Left forelimb (tissue), 1 donor: ENCODE data around the gene DPY19L3.
"Not testable (repeated sequence)": the region's sequence is repeated elsewhere in the genome, so short reads cannot be mapped to it uniquely, and the experiment has no call there.

Experiments
- DNase-seq: peaks from one replicate; pipeline ENCODE4 v3.0.0-alpha.2; 2018; ENCODE audit warnings: low spot score

The DPY19L3 gene, protein sequence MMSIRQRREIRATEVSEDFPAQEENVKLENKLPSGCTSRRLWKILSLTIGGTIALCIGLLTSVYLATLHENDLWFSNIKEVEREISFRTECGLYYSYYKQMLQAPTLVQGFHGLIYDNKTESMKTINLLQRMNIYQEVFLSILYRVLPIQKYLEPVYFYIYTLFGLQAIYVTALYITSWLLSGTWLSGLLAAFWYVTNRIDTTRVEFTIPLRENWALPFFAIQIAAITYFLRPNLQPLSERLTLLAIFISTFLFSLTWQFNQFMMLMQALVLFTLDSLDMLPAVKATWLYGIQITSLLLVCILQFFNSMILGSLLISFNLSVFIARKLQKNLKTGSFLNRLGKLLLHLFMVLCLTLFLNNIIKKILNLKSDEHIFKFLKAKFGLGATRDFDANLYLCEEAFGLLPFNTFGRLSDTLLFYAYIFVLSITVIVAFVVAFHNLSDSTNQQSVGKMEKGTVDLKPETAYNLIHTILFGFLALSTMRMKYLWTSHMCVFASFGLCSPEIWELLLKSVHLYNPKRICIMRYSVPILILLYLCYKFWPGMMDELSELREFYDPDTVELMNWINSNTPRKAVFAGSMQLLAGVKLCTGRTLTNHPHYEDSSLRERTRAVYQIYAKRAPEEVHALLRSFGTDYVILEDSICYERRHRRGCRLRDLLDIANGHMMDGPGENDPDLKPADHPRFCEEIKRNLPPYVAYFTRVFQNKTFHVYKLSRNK

DNA sequence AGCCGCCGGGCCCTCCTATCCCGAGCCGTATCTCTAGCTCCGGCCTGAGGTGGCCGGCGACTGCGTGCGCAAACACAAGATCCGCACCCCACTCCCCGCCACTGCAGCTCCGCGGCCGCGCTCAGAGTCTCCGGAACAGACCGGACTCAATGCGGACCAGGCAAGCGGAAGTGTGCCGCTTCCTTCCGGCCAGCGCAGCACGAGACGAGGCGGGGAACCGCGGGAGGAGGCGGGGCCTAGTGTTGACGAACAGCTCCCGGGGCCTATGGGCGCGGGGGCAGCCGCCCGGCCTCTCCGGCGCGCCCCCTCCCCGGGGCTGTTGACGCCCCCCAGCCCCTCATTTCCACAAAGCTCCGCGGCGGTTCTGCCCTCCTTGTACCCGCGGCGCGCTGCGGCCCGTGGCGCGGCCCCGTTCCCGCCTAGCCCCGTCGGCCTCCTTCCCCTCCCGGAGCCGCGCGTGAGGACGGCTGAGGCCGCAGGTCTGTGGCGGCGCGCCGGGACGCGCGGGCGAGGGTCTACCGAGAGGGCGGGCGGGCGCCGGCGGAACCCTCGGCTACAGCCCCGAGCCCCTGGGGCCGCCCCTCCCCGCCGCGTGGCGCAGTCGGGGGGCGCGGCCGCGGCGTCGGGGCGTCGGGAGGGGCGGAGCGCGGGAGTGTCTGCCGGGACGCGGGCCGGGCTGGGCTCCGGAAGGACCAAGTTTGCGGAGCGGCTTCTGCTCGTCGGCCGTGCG, at the start of gene DPY19L3:
TSS of gene DPY19L3 (plus strand) at position 340 of the 730 bp plus-strand sequence. CDS start 2,484 bp downstream, outside the sequence.
- peak; percentile 98 for DNase-seq

DNA sequence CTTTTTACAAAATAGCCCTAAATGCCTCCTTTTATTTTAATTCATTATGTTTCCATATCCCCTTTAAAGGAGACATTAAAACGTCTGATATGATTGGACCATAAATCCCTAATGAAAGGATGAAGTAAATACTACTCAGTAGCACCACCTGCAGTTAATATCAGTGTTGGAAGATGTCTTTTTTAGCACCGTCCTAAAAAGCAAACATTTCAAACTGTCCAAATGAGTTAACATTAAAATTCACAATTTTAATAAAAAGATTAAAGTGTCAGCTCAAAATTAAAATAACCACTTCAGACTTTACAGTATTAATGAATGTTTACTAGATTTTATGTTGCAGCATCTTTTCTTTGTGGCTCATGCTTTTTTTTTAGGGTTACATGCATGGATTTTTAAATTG, 47.9 kb upstream of the DPY19L3 start:
- no peak for DNase-seq

DNA sequence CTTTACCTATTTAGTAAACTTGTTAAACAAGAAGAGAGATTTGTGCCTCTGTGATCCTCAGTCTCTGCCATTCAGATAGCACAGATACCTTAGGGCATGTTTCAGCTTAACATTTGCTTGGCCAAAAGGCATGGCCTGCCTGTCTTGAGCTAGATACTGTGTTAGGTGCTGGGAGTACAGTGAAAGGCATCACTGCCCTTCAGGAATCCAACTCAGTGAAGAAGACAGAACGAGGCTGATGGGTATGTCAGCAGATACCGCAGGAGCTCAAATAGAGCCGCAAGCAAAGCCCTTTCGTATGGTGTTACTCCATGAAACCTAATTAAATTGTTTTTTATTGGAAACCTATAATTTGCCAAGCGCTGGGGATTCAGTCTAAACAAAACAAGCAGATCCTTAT, 47.2 kb upstream of the DPY19L3 start:
- DNase-seq, result no peak

DNA sequence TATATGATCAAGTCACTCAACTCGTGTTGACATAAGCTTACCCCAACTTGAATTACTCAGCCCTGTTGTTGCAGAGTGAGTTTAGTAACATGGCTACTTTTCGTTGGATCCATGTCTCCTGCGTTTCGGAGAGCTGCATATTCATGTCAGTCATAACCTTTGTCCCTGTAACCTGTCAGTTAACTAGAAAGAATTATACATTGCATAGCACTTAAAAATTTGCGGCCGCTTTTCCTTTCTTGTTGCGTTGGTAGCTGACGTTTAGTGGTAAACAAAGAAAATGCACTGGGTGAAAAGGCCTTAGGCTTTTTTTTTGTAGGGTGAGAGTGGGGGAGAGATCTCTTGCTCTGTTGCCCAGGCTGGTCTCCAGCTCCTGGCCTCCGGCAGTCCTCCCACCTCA, 46.0 kb upstream of the DPY19L3 start:
- DNase-seq, result no peak

DNA sequence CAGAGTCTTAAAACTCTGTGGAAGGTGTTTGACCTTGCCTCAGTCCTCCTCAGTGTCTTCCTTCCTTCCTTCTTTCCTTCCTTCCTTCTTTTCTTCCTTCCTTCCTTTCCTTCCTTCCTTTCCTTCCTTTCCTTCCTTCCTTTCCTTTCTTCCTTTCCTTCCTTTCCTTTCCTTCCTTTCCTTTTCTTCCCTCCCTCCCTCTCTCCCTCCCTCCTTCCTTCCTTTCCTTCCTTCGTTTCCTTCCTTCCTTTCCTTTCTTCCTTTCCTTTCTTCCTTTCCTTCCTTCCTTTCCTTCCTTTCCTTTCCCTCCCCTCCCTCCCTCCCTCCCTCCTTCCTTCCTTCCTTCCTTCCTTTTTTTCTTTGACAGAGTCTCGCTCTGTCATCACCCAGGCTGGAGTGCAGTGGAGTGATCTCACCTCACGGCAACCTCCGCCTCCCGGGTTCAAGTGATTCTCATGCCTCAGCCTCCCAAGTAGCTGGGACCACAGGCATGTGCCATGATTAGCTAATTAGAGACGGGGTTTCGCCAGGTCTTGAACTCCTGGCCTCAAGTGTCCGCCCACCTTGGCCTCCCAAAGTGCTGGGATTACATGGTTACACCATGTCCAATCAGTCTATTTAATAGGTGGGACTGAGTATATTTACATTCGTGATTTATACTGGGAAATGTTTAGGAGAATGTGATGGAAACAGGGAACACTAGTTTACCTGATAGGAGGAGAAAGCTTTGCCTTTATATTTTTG, 43.8 kb upstream of the DPY19L3 start:
- no peak for DNase-seq

DNA sequence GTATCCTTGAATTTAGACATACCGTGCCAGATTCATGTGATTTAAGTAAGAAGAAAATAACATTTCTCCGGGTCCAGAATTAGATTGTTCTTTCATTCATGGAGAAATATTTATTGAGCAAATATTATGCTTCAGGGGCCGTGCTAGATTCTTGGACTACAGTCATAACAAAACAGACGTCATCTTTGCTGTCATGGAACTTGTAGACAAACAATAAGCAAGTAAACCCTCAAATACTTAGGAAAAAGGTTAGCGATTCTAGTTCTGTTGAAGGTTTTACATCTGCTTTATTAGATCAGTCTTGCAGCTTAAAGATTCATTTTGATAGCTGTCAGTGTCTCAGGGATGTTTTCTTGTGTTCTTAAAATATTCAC, 43.3 kb upstream of the DPY19L3 start:
- no peak for DNase-seq

DNA sequence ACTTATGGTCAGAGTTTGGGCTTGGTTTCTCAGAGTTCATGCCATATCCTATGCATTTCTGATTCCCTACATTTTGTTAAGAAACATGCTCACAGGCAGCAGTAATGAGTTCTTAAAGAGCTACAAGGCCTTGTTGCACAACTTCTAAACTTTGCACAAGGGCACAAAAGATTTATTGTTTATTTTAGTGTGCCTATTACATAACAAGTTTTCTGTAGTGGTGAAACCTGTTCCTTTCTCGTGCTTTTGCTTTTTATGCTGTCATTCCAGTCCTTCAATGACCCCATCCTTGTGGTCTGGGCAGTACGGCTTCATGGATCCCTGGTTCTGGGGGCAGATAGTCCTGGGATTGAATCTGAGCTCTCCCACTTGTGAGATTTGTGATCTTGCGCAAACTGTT, 42.4 kb upstream of the DPY19L3 start:
- no peak for DNase-seq

DNA sequence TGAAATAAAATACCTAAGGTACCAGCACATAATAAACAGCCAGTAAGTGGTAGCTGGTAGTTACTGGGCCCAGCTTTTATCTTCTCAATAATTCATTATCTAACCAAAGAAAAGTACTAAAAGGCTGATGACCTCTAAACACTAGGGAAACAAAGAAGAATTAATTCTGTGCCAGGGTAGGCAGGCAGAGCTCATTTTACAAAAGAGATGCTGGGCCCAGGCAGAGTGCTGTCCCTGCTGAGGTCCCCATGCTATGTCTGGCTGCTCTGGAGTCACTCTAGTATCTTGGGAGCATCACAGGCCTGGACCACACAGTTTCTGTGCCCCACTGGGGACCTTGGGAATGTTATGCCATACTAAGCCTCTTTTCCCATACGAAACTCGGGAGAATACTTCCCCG, 41.9 kb upstream of the DPY19L3 start:
- DNase-seq, result no peak

DNA sequence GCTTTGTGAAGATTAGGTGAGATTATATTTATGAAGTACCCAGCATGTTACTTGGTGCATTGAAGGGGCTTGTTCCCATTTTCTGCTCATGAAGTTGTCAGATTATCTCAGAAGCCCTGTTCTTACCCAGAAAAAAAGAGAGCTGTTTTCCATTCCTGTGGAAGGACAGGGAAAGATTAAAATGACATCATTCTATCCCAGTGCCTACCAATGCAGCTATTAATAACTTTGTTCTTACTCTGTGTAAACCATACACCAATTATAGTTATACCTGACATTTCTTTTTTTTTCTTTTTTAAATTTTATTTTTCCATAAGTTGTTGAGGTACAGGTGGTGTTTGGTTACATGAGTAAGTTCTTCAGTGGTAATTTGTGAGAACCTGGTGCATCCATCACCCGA, 41.5 kb upstream of the DPY19L3 start:
- no peak for DNase-seq

DNA sequence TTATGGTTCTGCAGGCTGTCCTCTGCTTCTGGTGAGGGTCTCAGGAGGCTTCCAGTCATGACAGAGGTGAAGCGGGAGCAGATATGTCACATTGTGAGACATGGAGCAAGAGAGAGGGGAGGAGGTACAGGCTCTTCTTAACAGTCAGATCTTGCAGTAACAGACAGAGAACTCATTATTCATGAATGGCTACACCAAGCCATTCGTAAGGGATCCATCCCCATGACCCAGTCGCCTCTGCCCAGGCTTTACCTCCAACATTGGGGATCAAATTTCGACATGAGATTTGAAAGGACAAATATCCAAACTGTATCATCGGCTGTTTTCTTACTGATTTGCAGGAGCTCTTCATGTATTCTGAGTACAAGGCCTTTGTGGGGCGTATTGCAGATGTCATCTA, 38.5 kb upstream of the DPY19L3 start:
- DNase-seq, result no peak

DNA sequence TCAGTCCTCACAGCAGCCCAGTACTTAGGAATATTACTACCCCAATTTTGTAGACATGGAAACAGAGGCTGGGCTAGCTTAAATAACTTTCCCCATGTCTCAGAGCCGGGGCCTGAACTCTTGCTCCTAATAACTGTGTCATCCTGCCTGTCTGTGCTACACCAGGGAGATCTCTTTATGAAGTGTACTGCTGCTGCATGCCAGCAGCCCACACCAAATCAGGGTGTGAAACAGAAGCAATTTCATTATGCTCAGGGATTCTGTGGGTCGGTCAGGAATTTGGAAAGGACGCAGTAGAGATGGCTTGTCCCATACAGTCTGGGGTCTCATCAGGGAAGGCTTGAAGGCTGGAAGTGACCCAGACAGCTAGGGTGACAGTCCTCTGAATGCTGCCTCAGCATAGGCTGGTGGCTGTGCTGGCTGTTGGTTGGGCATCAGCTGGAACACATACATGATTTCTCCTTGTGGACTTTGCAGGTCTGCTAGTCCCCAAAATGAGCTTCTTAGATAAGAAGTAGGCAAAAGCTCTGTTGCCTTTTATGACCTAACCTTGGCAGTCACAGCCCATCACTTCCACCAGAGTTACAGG, 37.5 kb upstream of the DPY19L3 start:
- no peak for DNase-seq

DNA sequence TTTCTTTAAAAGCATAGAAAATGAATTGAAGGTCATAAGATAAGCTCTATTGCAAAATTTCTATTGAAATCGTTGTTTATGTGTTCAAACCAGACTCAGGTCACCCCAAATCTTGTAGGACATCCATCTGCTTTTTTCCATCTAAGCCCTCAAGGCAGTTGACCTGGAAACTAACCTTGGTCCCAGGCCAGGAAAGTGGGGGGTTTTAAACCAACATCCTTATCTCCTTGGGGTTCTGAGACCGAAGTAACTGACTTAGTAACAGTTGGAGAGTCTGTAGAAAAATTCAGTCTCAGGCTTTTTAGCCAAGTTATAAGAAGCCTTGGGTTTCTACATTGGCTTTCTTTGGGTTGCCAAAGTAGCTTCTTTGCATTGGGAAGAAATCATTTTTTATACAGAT, 36.8 kb upstream of the DPY19L3 start:
- DNase-seq, result no peak

DNA sequence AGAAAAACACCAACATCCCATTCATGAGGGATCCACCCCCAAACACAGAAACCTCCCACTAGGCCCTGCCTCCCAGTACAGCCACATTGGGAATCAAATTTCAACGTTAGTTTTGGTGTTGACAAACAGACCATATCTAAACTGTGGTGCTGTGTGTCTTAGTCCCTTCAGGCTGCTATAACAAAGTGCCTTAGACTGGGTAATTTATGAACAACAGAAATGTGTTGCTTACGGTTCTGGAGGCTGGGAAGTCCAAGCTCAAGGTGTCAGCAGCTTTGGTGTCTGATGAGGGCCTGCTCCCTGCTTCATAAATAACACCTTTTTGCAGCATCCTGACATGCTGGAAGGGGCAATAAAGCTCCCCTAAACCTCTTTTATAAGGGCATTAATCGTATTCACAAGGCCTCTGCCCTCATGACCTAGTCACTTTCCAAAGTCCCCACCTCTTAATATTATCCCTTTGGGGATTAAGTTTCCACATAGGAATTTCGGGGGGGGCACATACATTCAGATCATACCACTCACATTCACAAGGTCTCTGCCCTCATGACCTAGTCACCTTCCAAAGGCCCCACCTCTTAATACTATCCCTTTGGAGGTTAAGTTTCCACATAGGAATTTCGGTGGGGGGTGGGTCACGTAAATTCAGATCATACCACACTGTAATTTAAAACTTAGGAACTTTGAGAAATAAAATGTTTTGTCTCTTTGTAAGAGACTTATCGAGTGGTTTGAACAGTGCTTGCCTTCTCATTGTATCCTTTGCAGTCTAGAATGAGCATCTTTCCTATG, 32.6 kb upstream of the DPY19L3 start:
- DNase-seq, result no peak

DNA sequence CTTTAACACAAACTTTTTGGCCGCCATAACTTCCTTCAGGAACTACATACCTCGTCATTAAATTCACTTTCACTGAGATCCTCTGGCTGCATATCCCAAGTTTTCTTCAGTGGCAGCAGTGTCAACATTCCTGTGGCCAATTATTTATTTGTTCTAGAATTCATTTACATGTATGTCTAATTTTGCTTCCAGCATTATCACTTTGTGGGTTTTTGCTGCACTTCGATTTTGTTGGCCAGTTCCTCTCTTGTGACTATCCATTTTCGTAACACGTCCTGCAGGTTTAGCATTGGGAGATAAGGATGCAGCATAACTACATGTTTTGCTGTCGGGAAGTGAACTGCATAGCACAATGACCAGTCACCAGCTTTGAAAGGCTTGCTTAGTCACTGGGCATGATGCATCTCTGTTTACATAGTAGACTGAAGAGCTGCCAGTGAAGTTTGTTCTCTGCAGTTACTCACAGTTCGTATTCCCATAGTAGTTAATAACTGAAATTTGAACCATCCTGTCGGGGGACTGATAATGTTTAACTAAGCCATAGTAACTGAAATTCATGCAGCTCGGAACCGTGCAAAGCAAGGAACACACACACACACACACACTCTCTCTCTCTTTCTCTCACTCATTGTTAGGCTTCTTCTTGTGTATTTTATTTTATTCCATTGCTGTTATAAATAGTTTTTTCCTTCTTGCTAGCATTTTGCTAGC, 31.8 kb upstream of the DPY19L3 start:
- DNase-seq, result no peak

DNA sequence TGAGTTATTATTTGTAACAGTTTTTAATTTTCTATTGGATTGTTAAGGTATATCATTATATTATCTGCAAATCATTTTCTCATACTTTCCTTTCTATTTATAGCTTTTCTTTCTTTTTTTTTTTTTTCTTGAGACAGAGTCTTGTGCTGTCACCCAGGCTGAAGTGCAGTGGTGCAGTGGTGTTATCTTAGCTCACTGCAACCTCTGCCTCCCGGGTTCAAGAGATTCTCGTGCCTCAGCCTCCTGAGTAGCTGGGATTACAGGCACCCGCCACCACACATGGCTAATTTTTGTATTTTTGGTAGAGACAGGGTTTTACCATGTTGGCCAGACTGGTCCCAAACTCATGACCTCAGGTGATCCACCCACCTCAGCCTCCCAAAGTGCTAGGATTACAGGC, 31.2 kb upstream of the DPY19L3 start:
- DNase-seq, result not testable (repeated sequence)

DNA sequence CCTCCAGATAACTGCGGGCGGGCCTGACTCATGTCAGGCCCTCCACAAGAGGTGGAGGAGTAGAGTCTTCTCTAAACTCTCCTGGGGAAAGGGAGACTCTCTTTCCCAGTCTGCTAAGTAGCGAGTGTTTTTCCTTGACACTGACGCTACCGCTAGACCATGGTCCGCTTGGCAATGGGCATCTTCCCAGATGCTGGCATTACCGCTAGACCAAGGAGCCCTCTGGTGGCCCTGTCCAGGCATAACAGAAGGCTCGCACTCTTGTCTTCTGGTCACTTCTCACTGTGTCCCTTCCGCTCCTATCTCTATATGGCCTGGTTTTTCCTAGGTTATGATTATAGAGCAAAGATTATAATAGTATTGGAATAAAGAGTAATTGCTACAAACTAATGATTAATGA, 28.5 kb upstream of the DPY19L3 start:
- DNase-seq, result not testable (repeated sequence)

DNA sequence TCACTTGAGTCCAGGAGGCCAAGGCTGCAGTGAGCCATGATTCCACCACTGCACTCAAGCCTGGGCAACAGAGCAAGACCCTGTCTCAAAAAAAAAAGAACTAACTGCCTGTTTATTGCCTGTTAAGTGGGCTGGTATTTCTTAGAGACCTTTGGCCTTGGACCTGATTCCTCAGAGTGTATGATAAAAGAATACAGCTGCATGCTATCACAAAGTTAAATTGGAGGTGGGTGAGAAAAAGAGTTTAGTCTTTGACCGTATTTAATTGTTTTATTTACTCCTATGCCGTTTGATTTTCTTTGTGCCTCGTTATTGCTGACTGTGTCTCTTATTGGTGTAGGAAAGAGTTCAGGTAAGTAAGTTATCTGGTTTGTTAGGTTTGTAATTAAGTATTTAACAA, 25.3 kb upstream of the DPY19L3 start:
- no peak for DNase-seq

DNA sequence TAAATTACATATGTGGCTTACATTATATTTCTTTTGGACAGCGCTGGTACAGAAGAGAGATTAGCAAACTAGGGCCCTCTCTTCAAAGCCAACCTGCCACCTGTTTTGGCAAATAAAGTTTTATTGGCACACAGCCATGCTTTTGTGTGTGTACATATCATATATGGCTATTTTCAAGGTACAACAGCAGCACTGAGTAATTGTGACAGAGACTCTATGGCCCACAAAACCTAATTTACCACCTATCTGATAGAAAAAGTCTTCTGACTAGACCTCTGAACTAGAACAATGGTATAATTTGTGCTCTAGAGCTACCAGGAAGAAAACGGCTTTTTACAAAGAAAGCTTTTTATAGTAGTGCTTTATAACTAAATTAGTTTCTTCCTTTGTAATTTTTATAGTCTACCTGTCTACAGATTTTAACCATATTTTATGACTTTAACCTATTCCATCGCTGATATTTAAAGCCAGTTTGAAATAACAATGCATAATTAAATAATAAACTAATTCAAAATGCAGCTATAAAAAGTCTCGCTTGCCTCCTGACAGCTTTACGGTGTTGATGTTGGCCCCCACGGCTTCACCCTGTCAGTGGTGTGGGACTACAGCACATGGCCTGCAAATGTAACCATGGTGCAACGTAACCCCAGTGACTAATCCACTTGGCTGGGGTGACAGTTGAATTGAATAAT, 17.7 kb upstream of the DPY19L3 start:
- no peak for DNase-seq

DNA sequence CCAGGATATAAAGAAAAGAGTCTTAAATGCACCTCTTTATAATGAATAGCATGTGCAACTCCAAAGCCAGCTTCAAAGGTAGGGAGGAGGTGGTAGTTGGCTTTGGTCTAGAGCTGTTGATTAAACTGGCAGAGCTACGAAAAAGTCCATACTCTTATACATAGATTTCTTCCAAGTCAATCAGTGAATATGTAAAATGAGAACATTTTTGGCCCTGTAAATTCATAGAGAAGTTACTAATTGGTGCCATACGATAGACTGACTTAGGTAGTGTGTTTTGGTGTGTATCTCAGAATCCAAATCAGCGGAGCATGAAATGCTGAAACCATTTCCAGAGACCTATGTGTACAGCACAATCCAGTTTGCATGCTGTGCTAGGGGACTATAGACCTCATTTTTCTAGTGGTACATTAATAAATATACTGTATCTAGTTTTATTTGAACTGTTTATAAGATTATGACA, 17.1 kb upstream of the DPY19L3 start:
- no peak for DNase-seq

DNA sequence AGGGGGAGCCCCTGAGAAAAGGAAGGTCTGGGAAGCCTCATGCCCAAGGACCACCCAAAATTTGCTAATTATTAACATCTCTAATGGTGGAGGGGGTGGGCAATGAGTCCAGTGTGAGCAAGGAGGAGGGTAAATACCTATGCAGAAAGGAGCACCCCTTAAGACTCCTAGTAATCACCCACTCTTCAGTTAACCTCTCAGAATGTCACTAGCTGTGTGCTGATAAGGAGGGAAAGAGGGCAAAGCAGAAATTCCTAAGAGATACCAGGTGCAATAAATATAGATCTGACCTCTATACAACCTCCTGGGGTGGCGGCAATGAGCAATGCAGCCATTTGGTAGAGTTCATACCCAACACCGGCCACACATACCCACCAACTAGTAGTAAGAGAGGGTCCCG, 12.7 kb upstream of the DPY19L3 start:
- no peak for DNase-seq
